NCI-H1048 (cell line): ENCODE measurements around the gene PARD3.
"Not testable (repeated sequence)": the region's sequence is repeated elsewhere in the genome, so short reads cannot be mapped to it uniquely, and the experiment has no call there.

Experiments
- DNase-seq: peaks from one replicate; lab custom pipeline; 2025; lab: John Stamatoyannopoulos, UW

Gene PARD3

DNA sequence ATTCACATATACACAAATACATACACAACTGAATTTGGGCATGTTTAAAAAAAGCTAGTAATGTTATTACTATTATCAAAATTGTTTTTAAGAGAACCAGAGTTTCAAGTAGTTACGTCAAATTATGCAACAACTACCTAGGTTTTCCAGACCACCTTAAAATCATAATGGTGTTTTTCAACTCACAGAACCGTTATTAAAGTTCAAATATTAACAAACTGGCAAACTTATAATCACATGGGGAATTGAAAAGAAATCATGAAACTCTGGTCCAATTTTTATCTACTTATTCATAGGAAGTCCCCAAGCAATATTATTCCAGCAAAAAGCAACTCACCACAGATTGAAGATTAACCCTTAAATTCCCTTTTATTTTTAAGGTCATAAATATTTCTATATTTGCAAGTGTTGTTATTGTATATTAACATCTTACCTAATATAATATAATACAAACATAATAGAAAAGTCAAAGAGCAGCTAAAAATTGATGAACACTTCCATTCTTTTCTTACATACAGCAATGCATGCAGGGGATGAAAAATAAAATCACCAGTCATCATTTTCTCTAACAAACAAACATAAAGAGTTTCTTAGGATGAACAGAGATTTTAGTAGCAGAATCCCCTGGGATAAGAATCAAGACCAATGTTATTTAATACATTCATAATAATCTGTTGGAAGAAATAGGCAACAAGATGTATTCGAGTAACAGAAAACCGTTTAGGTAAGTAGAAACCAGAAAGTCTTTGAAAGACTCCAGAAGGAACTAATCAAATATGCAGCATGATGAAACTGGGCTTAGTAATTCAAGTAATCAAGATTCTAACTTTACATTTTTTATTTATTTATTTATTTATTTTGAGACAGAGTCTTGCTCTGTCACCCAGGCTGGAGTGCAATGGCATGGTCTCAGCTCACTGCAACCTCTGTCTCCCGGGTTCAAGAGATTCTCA, 391.1 kb downstream of the PARD3 start:
- no peak for DNase-seq

DNA sequence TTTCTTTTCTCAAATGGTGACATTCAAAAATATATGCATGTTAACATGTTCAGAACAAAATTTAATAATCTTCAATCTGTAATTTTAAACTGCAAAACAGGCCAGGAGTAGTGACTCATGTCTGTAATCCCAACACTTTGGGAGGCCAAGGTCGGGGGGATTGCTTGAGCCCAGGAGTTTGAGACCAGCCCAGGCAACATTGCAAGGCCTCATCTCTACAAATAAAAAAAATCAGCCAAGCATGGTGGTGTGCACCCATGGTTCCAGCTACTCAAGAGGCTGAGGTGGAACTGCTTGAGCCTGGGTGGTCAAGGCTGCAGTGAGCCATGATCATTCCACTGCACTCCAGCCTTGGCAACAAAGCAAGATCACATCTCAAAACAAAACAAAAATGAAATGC, 394.3 kb downstream of the PARD3 start:
- DNase-seq = no peak

DNA sequence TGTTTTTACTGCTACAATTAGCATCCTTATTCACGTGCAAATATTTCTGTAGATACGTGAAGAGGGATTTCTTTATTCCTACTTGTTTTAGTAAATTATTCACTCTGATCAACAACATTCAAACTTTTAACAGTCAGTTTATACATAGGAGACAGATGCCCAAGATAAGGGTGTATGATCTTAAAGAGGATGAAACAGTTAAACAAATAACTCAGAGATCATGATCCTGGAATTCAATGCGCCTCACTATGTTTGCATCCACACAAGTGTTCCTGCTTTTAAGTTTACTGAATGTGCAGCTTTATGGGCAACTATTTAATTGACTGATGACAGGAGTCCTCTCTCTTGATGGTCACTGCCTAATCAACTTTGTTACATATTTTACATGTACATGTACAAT, 394.8 kb downstream of the PARD3 start:
- DNase-seq = no peak

DNA sequence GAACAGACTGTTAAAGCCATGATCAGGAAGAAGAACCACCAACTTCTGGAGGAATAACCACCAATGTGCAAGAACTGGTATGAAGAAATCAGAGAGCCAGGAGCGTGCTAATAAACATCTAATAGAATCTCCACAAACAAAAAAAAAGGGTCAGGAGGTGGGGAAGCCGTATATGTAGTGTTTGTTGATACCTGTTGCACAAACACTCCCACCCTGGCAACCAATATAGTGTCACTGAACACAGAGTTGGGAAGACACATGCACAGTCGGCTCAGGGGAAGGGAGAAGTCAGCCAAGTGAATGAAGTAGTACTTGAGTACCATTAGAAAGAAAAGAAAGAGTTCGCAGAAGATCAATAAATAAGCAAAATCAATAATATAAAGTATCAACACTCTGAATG, 400.1 kb downstream of the PARD3 start:
- DNase-seq = no peak

DNA sequence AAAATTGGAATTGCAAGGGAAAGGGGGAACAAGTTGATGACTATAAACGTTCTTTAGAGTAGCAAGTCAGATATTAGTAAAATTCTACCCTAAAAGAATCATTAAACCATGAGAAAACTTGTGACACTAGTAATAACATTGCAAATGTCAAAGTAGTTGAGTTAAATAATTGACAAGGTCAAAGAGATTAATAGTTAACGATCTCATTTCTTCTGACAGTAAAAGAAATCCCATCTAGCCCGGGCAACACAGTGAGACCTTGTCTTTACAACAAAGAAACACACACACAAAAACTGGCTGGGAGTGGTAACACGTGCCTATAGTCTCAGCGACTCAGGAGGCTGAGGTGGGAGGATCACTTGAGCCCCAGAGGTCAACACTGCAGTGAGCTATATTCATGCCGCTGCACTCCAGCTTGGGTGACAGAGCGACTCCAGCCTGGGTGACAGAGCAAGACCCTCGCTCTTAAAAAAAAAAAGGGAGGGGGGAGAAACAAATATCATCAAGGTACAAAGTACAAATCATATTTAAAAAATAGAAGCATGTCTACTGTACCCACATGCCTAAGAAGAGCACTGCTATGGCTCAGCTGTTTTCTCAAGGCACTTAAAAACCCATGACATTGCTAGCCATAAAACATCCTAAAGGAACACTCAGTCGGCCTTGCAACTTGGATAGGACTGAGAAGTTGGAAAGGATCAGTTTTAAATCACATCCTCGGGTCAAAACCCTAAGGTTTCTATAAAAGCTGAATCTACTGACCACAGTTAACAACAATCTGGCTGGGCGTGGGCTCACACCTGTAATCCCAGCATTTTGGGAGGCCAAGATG, 401.1 kb downstream of the PARD3 start:
- DNase-seq = no peak

DNA sequence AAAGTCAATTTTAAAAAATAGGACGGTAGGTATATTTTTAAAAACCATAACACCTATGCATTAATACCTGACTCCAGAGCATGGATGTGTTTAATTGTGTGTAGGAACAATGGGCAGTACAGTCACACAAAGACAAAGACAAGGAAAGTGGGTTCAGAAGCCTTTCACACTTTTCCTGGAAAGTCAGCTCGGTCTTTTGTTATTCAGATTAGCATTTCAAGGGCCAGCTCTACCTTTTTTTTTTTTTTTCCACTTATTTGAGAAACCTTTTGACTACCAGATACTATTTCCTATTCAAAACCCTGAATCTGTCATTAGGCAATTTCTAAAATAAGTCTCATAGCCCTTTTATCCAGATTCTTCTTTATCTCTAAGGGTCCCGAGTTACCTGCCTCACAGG, 401.9 kb downstream of the PARD3 start:
- no peak for DNase-seq

DNA sequence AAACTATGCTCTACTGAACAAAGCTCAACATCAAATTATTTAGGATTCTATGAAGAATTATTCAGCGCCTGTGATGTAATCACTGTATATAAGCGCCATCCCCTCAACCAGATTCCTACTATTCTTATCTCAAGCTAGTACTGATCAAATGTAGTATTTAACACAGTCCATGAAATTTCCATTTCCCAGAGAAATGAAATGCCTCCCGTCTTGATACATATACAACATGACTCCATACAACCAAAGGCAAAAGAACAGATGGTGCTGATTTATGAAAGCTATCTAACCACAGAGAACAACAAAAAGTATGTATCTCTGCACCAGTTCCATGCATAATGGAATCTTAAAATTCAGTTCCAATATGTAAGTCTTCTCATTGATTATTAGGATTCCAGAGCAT, 406.1 kb downstream of the PARD3 start:
- no peak for DNase-seq

DNA sequence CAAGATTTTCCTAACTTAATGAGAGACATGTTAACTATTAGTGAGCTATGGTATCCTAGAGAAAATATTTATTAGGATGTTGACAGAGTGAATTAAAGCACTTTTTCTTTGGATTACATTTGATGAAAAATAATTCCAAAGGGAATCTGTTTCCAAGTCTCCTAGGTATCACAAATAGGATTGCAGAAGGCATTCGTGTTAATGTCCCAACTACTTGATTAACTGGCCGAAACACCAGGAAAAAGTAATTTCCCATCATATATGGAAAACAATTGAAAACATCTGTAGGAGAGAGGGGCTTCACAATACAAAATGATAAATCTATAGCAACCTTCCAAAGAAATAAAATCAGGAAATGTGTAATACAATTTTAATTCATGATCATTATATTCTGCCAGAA, 406.7 kb downstream of the PARD3 start:
- DNase-seq = no peak

DNA sequence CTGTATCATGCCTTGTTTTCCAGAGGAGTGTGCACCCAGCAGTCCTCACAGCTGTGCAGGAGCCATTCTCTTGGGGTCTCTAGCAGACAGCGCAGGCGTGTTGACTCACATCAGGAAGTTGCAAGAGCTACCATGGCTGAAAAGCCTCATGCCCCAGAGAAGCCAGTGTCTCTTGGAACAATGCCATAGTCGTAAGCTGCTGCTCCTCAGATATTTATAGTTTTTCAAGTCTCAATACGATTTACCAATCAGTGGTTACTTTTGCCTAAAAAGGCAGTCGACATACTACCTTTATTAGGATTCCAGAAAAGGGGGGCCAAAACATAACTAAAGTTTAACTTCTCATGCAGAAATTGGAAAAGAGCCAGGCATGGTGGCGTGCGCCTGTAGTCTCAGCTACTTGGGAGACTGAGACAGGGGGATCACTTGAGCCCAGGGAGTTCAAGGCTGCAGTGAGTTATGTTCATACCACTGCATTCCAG, 407.7 kb downstream of the PARD3 start:
- DNase-seq = no peak

DNA sequence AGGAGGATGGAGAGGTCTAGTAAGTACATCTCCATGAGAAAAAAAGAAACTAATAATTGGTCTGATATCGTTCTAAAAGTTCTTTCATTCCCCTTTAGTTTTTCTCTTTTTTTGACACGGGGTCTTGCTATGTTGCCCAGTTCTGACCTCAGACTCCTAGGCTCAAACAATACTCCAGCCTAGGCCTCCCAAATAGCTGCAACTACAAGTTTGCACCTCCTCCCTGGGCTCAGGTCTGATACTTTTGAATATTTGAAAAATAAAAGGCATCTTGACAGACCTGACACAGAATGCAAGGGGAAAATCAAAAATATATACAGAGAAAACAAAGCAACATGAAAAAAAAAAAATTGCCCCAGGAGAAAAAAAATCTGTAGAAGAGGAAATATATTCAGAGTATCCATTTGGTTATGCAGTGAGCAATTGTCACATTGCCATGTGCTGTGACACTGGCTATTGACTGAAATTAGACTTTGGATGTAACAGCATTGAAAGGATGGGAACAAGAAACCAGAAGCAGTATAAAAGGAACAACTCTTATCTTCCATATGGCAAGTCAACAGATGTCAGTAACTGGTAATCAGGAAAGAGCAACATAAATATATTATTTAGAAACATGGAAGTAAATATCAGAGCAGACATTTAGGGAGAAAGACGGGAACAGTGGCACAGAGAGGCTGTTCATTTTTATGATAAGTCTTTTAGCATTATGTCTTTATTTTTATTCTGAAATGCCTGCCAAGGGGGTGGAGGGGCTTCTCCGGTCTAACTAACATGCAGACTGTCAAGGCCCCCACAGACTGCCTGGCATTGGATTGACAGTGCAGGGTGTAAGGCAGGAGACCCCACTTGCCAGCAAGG, 408.4 kb downstream of the PARD3 start:
- DNase-seq = no peak

DNA sequence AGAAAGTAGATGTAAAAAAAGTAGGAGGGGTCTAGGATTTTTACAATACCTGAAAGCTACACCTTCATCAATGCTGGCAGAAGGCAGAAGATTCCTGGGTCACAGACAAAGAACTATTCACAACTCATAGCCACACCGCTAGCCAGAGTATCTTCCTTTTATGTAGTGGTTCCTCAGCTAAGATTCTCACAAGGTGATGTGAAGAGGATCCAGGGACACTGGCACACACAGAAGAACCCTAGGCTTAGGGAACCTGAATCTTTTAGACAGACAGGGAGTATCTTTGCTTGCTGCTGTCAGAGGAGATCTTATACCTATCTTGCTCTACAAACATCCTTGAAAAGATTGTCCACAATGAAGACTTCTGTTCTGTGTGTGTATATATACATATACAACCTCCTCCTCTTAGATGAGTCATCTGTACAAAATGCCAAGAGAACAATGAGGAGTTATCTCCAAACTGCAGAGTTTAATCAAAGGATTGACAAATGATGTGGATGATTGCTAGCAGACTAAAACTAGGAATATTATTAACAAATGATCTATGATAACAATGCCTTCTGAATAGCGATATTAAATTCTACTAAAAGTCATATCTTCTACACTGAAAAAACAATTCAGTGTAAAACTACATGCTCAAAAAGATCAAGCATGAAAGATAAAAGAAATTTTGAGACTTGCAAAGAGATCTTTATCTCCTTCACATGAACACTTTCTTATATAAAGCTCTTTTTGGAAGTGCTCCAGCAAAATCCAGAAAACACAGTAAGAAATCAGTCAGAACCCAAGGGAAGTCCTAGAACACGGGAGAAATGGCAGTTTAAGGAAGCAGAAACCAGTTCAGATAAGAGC, 409.3 kb downstream of the PARD3 start:
- no peak for DNase-seq

DNA sequence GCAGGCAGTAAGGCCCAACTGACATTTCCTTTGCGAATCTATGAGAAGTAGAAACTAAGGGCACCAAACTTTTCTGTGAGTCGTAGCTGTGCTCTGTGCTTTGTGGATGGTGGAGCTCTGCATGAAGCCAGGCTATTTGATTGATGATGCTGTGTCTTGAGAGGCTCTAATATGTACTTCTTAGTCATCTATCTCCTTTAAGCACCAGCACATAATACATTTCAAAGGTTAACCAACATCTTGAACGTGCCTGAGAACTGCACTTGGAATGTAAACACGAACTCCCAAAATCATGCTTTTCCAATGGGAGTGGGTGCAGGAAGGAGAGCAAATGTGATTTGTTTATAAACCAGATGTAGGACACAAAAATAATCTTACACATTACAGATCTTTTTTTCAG, 411.6 kb downstream of the PARD3 start:
- DNase-seq = no peak

DNA sequence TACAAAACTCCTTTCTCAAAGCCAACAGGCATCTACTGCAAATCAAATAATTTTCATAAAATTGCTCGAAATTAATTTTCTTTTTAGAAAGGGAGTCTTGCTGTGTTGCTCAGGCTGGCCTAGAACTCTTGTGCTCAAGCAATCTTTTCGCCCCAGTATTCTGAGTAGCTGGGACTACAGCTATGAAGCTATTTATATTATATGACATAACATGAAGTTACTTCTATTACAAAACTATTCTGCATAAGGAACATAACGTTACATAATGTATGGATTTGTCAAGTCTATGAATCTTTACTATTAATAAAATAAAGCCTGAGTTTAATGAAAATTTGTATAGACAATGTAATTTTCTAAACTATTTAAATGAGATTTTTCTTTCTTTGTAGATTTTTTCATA, 415.0 kb downstream of the PARD3 start:
- DNase-seq = no peak

DNA sequence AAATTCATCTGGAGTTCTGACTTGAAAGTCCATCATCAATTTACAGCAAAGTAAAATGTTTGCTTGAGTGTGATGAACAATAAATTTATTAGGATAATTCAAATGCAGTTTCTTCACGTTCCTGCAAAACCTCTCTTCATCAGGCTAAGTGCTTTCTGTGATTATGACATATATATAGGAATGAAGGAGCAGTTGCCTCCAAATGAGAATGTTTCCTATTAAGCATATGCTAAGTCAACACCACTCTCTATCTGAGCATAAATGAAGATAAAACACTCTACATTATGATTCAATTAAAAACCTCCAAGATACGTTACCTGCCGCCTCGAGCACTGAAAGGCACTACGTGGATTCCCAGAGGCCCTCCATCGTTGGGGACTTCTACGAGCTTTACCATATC, 416.1 kb downstream of the PARD3 start:
- DNase-seq = no peak

DNA sequence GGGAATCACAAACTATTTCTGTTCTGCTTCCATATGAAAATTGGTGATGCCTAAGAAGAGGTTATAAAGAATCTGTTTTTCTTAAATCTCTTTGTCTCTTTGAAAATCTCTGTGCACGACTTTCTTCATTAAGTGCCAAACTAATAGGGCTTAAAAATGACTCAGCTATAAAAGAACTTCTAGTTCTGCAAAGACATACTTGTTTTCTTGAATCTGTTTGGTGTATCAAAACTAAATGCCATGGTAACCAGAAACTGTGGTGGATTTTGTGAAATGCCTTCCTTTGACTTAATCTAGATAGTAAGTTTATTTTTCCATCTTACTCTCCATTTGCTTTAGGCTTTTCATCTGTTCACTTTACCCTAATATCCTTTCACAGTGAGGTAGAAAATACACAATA, 417.8 kb downstream of the PARD3 start:
- DNase-seq = no peak

DNA sequence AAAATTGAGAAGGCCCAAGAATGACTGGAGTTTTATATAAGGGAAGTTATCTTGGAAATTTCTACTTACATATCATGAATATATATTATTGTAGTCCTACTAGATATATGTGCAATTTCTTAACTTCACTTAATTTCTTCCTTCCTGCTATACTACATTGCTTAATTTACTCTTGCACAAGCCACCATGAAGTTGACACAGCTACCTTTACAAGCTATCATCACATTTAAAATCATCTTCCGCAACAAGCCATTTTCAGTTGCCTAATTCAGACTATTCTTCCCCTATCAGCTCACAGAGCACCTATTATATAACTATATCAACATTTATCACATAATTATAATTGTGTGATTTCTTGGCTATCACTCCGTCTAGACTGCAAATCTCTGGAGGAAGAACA, 418.4 kb downstream of the PARD3 start:
- no peak for DNase-seq

DNA sequence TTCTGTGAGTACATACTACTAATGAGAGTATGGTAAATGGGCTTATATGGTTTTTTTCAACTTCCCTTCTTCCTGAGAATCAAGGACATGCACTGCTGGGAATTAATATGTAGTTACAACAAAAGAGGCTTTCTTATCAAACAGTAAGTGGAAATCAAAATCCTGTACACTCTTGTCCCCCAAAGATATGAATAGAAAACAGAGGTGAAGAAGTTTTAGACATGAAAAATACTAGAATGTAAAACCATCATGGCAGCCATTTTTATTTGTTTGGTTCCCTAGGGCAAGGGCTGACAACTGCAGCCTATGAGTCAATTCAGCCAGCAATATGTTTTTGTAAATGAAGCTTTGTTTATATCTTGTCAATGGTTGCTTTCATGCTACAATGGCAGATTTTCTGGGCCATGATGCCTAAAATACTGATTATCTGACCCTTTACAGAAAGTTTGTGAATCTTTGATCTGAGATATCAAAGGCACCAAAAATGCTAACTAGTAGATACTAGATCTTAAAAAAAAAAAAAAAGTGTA, 422.4 kb downstream of the PARD3 start:
- DNase-seq = no peak

DNA sequence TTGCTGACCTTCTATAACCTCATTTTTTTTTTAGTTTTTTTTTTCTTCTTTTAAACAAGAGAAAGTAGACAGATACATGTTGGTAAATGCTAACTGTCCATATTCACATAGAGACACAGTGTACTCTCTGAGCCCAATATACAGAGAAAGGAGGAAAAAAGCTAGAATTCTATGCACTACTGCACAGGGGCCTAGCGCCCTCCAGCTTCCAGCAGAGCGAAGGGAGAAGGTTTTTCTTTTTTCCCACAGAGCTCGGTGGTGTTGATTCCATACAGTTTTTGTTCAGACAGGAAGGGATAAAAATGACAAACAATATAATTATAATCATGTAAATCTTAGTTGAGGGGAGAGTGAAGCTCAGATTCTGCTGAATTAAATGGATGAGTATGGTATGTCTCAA, 423.9 kb downstream of the PARD3 start:
- not testable (repeated sequence) for DNase-seq

DNA sequence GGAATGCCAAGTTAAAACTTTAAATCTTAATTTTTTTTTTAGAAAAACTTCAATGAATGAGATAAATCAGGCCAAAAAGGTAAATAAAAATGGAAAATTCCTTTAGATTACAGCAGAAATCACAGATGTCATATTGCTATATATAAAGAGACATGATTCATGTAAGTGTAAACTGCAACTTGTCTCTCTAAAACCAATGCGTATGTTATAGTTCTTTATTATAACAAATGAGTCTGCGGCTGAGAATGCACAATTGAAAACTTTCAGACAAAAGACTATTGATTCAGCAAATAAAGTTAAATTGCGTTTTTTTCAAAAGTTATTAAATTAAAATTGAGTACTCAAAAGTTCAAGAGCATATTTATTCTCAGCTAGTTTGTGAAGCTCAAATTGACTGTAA, 425.3 kb downstream of the PARD3 start:
- DNase-seq = no peak

DNA sequence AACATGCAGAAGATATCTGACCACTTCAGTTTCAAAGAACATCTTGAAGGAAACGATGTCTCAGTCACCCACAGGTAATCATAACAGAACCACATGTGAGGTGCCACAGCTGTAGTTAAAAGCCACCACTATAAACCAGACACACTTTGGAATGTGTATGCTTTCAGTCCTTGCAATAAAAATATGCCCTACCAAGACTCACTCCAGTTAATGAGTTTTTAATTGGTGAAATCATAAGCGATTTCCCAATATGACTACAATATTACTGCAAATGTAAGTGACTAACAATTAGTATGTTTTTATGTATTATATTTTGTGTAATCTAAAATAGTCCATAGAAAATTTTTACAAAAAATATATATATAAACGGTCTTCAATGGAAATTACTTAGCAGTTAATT, 428.2 kb downstream of the PARD3 start:
- DNase-seq = no peak

DNA sequence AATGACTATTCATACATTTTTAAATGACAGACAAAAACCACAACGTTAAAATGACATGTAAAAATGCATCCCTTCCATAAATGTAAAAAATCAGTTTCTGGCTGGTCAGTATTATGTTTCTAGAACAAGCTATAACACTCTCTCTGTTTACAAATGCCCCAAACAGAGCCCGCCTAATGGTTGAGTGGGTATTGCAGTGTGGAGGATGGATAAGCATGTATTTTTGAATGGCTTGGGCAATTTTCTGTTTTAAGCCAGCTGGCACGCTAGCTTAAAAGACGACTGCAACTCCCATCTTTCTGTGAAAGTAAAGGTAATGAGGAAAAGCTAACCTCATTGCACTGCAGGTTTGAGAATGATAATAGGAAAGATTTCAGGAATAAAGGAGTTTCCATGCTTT, 430.7 kb downstream of the PARD3 start:
- no peak for DNase-seq
